ENCODE results near the gene SAMD9L.

GRCh38 chr7:93133005-93133404 is 15.2 kb downstream of the SAMD9L start:
- TF ChIP-seq CTCF (IDR thresholded peaks at IDR 0.05) (no peak), POLR2A (IDR thresholded peaks at IDR 0.05) (no peak)
